IPS-NIHi7 (cell line): ENCODE measurements around the gene GIGYF1.
"Not testable (repeated sequence)": the region's sequence is repeated elsewhere in the genome, so short reads cannot be mapped to it uniquely, and the experiment has no call there.

ENCODE experiments used
- DNase-seq: peaks from one replicate; pipeline ENCODE4 v3.0.0; 2012; ENCODE audit warnings: mixed read lengths; ENCODE audit errors: extremely low spot score

Gene GIGYF1

DNA sequence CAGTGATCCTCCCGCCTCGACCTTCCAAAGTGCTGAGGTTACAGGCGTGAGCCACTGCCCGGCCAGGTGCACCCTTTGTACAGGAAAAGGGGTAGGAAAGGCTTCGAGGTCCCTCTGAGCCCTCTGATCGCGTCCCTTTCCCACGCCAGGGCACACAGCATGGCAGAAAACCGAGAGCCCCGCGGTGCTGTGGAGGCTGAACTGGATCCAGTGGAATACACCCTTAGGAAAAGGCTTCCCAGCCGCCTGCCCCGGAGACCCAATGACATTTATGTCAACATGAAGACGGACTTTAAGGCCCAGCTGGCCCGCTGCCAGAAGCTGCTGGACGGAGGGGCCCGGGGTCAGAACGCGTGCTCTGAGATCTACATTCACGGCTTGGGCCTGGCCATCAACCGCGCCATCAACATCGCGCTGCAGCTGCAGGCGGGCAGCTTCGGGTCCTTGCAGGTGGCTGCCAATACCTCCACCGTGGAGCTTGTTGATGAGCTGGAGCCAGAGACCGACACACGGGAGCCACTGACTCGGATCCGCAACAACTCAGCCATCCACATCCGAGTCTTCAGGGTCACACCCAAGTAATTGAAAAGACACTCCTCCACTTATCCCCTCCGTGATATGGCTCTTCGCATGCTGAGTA is 12.7 kb upstream of the GIGYF1 start:
- no peak for DNase-seq

DNA sequence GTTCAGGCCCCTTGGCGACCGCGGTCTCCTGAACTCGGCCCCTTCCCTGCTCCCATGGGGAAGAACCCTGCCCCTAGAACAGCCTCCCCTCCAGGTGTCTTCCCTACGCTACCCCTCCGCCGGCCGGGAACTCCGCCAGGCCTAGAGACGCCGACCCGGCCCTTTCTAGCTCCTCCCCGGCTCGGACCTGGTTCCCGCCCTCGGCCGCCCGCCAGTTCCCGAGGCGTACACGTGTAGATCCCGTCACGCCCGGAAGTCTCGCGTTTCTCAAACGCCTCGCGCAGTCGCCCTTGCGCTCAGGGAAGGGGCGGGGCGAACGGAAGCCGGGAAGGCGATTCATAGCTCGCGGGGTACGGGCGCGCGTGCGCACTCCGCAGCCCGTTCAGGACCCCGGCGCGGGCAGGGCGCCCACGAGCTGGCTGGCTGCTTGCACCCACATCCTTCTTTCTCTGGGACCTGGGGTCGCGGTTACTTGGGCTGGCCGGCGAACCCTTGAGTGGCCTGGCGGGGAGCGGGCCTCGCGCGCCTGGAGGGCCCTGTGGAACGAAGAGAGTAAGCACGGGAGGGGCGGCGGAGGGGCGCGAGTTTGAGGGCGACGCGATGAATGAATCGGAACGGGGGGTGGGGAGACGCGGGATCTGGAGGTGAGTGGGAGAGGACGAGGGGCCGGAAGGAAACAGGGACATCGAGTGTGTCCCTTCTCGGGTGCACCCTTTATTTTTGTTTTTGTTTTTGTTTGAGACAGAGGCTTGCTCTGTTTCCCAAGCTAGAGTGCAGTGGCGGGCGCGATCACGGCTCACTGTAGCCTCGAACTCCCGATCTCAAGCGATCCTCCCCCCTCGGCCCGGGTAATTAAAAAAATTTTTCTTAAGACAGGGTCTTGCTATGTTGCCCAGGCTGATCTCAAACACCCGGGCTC is 12.0 kb upstream of the GIGYF1 start, which contains the start of gene POP7:
TSS of gene POP7 (plus strand) at position 369 of the 919 bp plus-strand sequence. CDS start 710 bp downstream, outside the sequence.
- peak; percentile 97 for DNase-seq

- peak; percentile 92 for DNase-seq
Measured at GRCh38 chr7:100705320-100705752, 11.3 kb upstream of the GIGYF1 start.

- not testable (repeated sequence) for DNase-seq
Measured at GRCh38 chr7:100701089-100701488, 7.0 kb upstream of the GIGYF1 start.

DNA sequence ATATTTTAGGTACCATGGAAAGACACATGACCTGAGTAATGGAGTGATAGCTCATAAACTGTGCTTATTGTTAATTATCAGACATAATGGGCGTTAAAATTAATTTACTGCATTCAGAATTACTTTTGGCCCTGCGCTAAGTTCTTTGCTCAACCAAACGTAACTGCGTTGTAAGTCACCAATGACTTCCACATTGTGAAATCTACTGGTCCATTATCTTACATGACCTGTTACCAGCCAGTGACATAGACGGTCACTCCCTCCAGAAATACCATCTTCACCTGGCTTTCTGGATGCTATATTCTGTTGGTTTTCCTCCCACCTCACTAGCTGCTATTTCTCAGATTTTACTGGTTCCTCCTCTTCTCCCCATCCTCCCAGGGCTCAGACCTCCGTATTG is 5.0 kb upstream of the GIGYF1 start:
- no peak for DNase-seq

DNA sequence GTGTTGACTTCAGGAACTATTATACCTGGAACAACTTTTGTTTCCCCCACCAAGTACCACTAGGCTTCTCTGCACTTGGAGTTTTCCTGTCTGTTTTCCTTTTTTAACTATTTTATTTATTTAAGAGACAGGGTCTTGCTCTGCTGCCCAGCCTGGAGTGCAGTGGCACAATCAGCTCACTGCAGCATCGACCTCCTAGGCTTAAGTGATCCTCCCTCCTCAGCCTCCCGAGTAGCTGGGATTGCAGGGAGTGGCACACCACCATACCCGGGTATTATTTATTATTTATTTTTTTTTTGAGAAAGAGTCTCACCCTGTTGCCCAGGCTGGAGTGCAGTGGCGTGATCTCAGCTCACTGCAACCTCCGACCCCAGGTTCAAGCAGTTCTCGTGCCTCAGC is 2.1 kb upstream of the GIGYF1 start:
- DNase-seq = no peak

DNA sequence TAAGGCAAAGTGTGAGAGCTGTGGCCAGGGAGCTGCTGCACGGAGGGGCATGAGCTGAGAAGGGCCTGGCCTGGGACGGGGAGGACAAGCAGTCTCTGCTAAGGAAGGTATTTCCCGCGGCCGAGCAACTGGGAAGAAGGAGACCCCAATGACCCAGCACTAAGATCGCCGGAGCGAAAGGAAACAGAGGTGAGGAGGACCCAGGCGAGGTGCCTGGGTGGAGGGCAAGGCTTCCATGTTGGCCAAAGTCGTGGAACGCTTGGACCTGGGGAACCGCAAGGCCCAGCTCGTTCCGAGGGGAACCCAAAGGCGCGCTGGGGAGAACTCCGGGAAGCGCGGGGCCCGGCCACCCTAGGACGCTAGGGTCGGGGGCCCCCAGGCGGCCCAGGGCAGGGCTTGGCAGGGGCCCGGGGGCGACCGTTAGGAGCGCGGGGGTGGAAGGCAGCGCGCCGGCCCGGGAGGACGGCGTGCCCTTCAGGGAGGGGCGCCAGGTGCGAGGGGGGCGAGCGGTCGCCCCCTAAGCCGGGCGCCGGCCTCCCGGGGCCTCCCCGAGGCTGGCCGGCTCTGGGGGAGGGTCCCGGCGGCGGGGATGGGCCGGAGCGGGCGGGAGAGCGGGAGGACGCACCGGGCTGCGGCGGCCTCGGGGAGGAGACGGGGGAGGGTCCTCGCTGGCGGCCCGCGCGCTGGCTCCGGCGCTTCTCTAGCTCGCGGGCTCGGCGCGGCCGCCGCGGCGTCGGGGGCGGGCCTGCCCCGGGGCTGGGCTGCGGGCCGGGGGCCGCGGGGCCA is 545 bp downstream of the GIGYF1 start:
- DNase-seq = no peak

GRCh38 chr7:100692578-100692961 is 1.5 kb downstream of the GIGYF1 start:
- no peak for DNase-seq

DNA sequence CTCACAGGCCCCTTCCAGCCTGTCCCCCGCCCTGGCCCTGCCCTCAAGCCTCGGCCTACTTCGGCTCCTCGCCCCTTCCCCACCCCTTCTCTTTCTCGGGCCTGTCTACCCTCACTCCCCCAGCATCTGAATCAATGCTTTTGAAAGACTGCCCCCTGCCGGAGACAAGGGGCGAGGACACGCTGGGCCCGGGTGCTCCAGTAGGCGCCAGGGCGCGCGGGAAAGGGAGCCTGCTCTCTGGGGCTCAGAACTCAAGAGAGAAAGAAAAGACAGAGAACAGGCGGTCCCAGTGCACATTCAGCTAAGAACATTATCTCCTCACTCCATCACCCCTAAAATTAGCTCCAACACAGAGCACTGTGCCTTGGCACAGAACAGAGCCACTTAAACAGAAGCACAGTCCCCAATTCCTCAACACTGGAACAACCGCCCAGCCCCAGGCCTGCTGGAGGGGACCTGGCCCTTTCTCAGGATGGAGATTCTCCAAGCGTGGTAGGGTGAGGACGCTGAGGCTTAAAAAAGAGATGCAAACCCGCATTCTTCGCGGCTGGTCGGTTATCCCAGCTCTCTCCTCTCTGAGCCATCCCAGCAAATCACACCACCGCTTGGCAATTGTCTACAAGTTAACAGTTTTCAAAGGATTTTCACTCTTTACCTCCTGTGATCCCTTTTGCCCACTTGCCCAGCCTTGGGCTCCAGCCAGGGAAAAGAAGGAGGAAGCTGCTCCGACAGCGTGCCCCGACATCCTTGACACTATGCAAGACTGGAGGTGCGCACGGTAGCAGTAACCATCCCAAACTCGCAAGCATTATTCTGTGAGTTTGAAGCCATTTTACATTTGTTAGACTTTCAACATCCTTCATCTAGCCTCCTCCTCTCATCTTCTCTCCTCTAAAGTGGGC is 2.1 kb downstream of the GIGYF1 start:
- peak; percentile 90 for DNase-seq

- no peak for DNase-seq
Measured at GRCh38 chr7:100689230-100690135, 4.6 kb downstream of the GIGYF1 start.

- DNase-seq = no peak
Measured at GRCh38 chr7:100688326-100688860, 5.7 kb downstream of the GIGYF1 start.

DNA sequence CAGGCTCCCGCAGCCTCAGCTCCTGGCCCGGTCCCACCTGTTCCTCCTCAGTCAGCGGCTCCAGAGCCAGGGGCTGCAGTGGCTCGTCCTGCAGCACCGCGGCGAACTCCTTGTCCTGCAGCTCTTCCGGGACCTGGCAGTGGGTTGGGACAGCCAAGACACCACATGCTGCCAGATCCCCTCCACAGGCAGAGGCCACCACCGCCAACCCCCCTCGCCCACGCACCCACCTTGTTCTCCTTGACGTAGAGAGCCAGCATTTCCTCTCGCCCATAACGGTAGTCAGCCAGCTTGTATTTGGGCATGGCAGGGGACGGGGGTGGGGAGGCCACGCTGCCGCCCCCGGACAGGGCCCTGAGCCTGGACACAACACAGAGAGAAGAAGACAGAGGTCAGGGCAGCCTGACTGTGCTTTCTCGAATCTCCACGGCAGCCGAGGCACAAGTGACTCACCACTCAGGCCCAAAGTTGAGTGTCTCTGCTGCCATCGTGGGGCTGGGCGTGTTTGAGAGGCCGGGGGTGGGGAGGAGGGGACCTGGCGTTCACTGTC is 6.2 kb downstream of the GIGYF1 start:
- DNase-seq = no peak

DNA sequence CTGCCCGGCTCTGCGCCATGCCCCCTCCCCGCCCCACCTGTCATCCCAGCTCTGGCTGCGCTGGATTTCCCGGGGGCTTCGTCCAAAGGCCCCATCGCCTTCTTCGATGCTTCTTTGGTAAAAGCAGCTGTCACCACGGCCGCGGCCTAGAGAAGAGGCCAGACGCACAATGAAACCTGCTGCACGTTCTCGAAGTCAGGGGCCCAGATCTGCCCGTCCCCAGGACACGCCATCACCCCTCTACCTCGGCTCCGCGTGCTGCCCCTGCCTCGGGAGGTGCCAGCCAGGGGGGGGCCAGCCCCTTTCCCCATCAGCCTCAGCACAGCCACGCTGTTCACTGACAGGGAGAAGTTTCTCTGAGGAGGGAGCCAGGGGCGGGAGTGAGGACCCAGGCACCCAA is 6.8 kb downstream of the GIGYF1 start:
- DNase-seq = no peak

- DNase-seq = no peak
Measured at GRCh38 chr7:100686822-100687211, 7.2 kb downstream of the GIGYF1 start.

GRCh38 chr7:100686201-100686821 is 7.7 kb downstream of the GIGYF1 start:
- no peak for DNase-seq

DNA sequence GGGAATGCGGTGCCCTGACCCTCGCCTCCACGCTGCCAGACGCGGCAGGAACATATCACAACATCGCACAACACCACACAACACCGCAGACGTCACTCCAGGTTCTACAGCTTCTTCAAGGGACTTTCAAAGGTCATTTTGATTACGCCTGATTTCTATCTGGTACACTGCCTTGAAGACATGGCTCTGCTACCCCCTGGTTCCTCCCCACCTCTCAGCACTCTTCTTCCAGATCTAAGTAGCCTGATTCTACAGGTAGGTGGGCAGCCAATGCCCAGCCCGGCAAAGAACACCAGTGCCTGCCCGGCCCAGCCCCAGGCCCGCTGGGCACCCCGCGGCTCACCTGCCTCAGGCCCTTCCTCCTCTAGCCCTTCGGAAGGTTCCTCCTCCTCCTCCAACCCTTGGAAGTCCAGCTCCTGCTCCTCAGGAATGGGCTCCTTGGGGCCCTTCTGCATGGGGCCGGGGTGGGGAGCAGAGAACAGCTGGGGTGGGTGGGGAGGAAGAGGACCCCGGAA is 8.4 kb downstream of the GIGYF1 start:
- no peak for DNase-seq

DNA sequence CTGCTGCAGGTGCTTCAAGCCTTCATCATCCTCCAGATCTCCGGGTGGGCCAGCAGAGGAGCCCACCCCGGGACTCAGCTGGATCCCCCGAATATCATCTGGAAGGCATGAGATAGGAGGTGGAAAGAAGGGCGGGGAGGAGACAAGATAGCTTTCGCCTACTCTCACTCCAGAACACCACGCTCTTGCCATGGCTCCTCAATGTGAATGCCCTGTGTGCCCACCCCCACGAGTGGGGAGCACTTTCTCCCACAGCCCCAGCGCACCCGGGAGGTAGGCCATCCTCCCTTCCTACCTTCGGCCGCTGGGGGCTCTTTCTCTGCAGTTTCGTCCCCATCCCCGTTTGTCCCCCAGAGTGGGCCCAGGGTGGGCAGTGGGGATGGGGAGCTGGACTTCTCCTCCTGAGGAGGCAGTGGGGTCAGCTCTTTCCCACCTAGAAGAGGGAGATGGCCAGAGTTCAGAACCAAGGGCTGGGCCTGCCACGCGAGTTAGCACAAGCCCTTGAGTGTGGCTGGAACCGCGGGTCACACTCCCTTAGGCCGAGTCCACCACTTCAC is 8.9 kb downstream of the GIGYF1 start:
- no peak for DNase-seq

DNA sequence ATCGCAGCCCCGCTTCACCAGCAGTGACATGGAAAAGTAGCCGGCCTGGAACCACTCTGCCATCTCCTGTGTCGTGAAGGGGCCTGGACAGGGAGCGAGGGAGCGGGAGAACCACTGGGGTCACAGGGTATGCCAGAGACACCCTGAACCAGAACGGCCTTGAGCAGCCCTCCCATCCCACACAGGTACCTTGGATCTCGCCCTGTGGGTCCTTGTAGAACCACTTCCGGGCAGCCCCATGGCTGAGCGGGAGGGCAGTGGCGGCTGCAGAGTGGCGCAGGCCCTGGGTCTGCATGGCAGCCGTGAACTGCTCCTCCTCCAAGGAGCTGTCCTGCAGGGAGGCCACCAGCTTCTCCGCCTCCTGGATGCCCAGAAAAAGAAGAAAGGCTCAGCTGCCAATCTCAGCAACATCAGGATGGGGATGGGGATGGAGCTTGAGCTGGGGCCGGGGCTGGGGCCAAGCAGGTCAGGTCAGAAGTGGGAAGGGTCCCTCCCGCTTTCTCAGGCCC is 9.5 kb downstream of the GIGYF1 start:
- DNase-seq = no peak
